ENCODE data around the gene FMO3.

FMO3 gene

DNA sequence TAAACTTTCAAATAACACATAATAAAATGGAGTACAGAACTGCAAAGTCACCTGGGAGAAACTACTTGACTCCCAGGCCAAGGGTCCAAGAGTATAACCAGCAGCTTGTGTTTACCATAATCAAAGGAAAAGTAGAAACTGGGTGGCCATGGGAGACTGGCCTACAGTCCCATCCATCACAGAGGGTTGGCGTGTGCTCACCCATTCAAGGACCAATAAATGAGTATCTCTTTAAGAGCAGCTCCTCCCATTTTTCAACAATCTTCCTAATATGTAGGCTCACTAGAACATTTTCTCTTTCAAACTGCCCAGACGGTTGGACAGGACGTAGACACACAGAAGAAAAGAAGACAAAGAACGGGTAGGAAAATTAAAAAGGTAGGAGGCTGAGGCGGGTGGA lies at the start of gene FMO3:
Gene FMO3, plus strand, starts transcription at position 302 of the 400 bp plus-strand sequence. CDS start 1,754 bp downstream, outside the sequence.
- no peak for DNase-seq

DNA sequence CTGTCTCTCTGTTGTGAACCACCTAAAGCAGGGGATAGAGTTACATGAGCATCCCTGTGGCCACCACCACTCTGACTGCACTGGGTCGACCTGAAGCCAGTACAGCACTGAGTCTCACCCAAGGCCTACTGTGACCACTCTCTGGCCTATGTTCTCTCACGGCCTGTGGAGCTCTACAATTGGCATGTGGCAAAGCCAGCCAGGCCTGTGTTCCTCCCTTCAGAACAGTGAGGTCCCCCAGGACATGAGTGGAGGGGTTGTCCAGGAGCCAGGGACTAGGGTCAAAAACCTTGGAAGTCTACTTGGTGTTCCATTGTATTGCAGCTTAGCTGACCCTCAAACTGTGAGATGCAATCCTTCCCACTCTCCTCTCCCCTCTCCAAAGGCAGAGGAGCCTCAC lies 42.7 kb upstream of the FMO3 start:
- no peak for DNase-seq

DNA sequence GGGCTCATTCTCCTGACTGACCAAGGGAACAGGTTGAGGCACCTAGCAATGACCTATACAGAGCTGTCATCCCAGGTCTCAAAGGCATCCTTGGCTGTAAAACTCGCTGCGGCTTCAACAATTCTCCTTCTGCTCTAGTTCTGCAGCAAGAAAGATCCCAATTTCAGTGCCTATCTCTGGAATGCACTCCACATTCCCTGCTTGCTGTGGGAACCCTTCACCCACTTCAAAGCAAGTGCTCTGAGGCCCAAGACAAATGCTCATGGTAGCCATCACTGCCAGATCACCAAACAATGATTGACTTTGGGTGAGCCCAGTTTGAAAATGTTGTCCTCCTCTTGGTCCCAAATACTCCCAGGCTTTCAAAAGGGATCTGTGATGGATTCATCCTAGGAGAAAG lies 37.7 kb upstream of the FMO3 start:
- DNase-seq: no peak

DNA sequence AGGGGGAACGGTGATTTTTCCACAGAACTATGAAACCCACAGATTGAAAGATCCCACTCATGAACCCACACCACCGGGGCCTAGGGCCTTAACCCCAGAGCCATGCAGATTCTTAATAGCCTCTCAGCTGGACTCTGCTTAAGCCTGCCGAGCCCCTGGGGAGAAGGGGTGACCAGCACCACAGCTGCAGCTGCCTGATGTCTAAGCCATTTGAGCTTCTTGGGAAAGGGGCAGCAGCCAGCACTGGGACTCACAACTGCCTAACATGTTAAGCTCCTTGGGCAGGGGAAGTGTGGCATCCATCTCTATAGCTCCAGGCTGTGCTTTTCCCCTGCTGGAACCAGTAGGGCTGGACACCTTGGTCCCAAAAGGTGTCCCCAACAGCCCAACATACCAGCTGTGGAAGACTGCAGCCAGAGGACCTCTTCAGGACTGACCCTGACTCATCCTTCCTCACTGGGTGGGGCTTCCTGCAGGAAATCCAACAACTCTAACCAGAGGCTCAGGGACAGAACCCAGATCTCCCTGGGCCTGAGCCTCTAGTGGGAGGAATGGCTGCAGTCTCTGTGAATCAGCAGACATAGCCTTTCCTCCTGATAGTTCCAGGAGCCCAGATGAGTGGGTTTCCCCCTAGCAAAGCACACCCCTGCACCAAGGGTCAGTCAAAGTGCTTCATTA lies 34.6 kb upstream of the FMO3 start:
- no peak for DNase-seq

DNA sequence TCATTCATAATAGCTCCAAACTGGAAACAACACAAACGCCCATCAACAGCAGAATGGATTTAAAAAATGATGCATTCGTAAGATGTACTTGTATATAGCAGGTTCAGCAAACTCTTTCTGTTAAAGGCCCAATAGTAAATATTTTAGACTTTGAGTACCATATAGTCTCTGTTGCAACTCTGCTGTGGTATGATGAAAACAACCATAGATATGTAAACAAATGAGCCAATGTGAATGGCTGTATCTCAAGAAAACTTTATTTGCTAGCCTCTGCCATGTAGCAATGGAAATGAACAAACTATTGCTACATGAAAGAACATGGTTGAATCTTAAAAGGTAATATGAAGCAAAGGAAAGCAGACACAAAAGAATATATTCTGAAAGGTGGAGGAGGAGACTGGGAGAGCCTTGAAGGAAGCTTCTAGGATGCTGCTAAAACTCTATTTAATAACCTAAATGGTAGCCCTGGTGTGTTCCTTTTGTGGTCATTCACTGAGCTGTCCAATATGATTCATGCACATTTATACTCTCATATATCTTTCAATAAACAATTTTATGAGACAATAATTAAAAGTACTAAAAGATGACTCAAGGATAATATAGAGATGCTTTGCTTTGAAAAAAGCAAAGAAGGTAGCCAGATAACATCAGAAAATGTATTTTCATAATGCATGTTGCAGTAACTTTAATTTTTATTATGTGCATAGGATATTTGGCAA lies 29.1 kb upstream of the FMO3 start:
- no peak for DNase-seq

- DNase-seq: no peak
Measured at GRCh38 chr1:171062902-171063301, 27.8 kb upstream of the FMO3 start.

GRCh38 chr1:171075041-171075440 lies 15.7 kb upstream of the FMO3 start:
- no peak for DNase-seq

GRCh38 chr1:171081314-171081753 lies 9.4 kb upstream of the FMO3 start:
- peak; percentile 44 for DNase-seq

DNA sequence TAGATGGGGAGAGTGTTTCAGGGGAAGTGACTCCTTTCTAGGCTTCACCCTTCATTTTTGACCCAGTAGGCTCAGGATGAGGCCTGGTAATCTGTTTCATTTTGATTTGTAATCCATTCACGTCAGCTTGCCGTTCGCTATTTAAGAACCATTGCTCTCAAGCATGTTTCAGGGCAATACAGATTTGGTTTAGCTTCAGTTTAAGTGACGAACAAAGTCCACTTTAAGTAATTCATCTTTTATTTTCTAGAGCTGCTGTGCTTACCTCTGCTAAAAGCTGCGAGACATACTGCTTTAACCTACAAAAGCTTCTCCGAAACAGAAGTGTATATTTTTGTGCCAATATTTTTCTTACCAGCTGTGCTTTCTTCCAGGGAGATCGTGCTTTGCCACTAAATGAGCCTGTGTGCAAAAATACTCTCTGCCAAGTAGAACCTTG lies 8.9 kb upstream of the FMO3 start:
- DNase-seq: peak; percentile 7

DNA sequence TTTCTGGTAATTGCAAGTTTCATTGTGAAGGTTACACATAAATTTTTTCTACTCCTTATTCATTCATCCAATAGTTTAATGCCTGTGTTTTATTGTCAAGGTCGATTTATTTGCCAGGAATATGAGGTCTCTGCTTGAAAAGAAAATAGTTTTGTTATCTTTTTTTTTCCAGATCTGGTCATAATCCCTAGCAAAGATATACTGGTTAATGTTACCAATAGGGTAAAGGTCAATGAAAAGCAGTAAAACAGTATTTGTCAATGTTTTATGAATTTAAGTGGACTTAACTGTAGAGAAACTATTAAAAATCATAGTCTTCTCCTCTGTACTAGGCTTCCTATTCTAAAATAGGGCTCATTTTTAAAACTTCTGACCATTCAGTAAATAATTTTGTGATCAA lies 8.1 kb upstream of the FMO3 start:
- no peak for DNase-seq

GRCh38 chr1:171083222-171083621 lies 7.5 kb upstream of the FMO3 start:
- DNase-seq: no peak

- no peak for DNase-seq
Measured at GRCh38 chr1:171084091-171084490, 6.6 kb upstream of the FMO3 start.

DNA sequence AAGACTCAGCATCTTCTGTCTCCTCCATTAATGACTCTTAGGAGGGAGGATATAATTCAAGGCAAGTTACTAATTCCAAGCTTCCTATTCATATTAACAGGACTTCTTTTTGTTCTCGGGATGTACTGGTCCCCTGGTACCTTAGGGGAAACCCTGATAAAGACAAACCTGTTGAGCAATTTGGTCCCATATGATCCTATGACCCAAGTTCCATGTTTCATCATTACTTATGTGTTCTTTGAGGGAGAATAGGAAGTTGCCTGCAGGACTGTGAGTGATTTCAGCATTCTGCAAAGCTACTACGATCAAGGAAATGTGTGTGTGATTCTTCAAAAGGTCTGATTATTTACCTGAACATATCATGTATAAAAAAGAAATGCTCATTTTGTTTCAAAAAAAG lies 5.8 kb upstream of the FMO3 start:
- DNase-seq: no peak

- DNase-seq: no peak
Measured at GRCh38 chr1:171087896-171088295, 2.8 kb upstream of the FMO3 start.

- DNase-seq: no peak
Measured at GRCh38 chr1:171103862-171104261, 13.2 kb downstream of the FMO3 start.

DNA sequence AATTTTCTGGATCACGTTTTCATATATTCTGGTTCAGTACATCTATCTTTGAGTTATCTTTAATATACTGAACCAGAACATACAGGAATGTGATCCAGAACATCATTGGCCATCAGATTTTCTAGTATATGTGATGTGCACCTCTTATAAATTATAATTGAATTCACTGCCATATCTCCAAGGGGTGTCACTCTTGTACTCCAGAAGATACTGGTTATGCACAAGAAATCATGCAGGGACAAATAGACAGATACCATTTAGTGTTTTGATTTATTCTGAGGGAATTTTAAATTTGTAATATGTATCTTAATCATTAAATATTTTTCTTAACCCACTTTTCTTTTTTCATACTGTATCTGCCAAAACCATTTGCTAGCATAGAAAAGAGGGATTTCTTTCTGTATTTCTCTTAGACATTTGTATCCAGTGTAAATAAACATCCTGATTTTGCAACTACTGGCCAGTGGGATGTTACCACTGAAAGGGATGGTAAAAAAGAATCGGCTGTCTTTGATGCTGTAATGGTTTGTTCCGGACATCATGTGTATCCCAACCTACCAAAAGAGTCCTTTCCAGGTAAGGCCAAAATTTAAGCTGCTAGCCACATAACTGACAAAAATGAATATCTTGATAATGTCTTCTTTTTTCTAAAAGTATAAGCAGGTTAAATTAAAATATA lies 16.7 kb downstream of the FMO3 start:
- DNase-seq: no peak

GRCh38 chr1:171107969-171108368 lies 17.3 kb downstream of the FMO3 start:
- DNase-seq: no peak

DNA sequence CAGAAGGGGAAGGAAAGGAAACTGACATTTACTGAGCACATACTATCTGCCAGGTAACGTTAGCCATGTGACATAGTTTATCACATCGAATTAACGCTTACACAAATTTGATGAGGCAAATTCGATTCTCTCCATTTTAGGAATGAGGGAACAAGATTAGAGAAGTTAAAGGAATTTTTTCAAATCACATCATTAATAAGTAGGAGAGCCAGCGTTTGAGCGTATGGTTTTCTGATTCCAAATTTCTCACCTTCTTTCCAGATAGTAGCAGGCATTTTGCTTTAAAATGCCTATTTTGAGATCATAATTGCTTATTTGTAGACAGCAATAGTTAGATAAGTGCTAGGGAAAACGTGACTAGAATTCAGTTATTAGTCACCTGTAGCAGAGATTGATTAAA lies 19.3 kb downstream of the FMO3 start:
- no peak for DNase-seq

DNA sequence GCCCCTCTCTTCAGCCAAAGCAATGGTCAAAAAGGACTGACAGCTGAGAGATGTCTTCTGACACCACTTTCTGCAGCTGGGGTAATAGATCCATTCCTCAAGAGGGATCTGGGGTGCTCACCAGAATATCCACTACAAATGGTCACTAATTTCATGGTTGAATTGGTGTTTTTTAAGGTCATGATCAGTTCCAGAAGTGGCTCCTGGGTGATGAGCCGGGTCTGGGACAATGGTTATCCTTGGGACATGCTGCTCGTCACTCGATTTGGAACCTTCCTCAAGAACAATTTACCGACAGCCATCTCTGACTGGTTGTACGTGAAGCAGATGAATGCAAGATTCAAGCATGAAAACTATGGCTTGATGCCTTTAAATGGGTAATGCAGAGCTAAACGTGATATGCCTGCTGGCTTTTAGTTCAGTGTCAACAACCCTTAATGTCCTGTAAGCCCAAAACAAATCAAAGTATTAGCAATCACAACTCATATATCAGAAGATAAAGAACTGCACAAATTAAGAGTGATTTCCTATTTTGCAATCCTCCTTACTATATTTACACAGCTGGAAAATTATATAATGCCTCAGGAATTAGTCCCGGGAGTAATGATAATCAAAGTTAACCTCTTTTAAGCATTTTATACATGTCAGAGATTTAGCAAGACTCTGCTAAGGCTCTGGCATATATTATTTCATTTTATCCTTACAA lies 20.1 kb downstream of the FMO3 start:
- peak; percentile 45 for DNase-seq

- no peak for DNase-seq
Measured at GRCh38 chr1:171112119-171112518, 21.4 kb downstream of the FMO3 start.

GRCh38 chr1:171113382-171113781 lies 22.7 kb downstream of the FMO3 start:
- no peak for DNase-seq

DNA sequence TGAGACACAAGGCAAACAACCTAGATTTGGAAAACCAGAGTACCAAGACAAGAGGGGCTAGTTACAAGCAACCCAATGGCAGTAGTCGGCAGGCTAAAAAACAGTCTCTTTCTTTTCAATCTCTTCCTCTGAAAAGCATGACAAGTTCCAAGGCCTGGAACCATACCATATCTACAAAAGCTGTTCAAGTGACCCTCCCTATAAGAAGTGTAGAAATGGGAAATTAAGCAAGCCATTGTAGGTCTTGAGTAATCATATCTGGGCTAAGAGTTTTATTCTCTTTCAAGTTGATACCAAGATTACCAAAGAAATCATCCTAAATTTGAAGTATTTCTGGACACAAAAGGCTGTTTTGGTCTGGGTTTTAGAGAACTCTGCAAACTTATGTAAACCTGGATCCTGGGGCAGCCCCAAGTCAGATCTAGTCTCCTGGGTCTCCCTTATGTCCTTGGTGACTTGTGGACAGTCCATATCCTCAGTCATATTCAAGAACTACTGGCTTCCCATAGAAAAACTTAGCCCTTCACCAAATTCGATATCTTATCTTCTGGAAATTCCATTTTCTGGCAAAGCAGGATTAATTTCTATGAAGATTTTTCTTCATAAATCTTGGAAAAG lies 24.7 kb downstream of the FMO3 start:
- DNase-seq: no peak

DNA sequence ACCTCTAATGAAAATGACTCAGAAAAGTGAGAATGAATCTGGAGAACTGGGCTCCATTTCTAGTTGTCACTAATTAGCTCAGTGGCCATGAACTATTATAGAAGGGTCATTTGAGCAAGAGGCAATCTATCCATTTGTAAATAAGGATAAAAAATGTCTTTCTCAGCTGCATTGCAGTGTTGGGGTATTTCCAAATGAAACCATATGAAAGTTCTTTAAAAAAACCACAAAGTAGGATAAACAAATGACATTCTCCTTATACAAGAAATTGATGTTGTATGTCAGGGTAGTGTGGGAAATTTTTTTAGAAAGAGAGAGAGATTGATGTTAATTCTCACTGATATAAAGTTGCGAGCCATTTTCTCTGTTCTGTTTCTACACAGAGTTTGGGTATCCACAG lies 26.0 kb downstream of the FMO3 start:
- DNase-seq: no peak
